Prostate gland (tissue), 2 donors: ENCODE measurements around the gene ZFHX3.

Source experiments
- POLR2A ChIP-seq: fragments of 450-650 bp; IDR thresholded peaks from one replicate; pipeline ENCODE4 v1.6.1; 2016; ENCODE audit warnings: antibody characterized with exemption, mild to moderate bottlenecking
- POLR2AphosphoS5 ChIP-seq: sonication (generic); formaldehyde crosslinking; IDR thresholded peaks from one replicate; pipeline ENCODE4 v1.6.1; 2017; ENCODE audit warnings: antibody characterized with exemption
- TF ChIP-seq, protein P1 (sequence below), 4 experiments: fragments of 200-600 bp in 2 of 4; fragments of 450-650 bp in 2 of 4; sonication (generic) in 2 of 4; IDR thresholded peaks; 1 replicate in 3 of 4; 2 replicates in 1 of 4; pipeline ENCODE4 v1.5.1; 2016 to 2019; ENCODE audit warnings: antibody characterized with exemption in 4 of 4, mild to moderate bottlenecking in 2 of 4, moderate library complexity in 2 of 4

DNA sequence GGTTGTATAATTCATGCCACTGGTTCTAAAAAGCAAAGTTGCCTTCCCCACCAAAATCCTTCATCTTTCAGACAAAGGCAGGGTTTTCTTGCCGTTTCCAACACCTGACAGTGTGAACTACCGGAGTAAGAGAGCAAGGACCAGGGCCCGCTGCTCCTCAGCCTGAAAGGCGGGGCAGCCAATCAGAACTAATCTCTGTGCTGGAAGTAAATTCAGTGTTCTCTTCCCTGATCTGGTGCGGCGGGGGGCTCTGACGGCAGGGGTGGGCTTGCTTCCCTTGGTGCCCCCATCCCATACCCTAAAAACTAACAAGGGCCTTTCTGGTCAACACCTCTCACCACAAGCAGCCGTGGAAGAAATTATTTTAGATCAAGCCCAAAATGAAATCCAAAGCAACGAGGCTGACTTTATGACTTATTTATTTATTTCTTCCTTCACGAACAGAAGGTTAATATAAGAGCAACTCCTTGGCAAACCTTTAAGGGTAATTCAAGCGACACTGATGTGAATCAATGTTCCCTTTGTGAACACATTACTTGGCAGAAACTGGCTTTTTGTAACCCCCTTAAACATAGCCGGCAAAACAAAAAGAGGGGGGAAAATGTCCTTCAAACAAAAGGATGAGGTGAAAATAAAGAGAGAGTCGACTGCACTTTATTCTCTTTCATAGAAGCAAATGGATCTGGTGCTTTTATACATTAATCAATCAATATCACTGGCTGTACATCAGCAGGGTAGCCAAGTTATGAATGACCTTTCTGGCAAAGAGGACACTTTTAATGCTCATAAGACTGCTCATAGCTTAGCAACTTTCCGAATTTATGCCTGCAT is 189.9 kb downstream of the ZFHX3 start:
- TF ChIP-seq, protein P1, sequence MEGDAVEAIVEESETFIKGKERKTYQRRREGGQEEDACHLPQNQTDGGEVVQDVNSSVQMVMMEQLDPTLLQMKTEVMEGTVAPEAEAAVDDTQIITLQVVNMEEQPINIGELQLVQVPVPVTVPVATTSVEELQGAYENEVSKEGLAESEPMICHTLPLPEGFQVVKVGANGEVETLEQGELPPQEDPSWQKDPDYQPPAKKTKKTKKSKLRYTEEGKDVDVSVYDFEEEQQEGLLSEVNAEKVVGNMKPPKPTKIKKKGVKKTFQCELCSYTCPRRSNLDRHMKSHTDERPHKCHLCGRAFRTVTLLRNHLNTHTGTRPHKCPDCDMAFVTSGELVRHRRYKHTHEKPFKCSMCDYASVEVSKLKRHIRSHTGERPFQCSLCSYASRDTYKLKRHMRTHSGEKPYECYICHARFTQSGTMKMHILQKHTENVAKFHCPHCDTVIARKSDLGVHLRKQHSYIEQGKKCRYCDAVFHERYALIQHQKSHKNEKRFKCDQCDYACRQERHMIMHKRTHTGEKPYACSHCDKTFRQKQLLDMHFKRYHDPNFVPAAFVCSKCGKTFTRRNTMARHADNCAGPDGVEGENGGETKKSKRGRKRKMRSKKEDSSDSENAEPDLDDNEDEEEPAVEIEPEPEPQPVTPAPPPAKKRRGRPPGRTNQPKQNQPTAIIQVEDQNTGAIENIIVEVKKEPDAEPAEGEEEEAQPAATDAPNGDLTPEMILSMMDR (IDR thresholded peaks at IDR 0.05), result no peak
- TF ChIP-seq POLR2AphosphoS5 (no peak), POLR2A (no peak)
